HCT116 (cell line): ENCODE results near the gene LCAT. TPM values are rescaled to one million over a fixed set of nuclear protein-coding genes. Genes with fewer than 3 reads are reported as not detected.

Experiments
- ATAC-seq: fragments of 200-7000 bp; cut with Tn5 transposase; 2 replicates; pipeline ENCODE4 v1.9.1; 2020; ENCODE audit warnings: mild to moderate bottlenecking, moderate library complexity
- BruUV-seq: library from RNA; stranded (reverse); fragments of 400-500 nt; replicated peaks from 2 replicates; lab custom pipeline; 2021; lab: Mats Ljungman, UMichigan
- CTCF ChIA-PET: fragments of 300-600 bp; sonication (Branson Sonifier 250); formaldehyde crosslinking; loops from one replicate; lab custom pipeline; 2021; ENCODE audit warnings: antibody characterized with exemption; lab: Charles Lee
- POLR2A ChIA-PET: fragments of 300-600, 350-600 bp; sonication (Branson Sonifier 250); formaldehyde crosslinking; loops from one replicate; lab custom pipeline; 2021; ENCODE audit warnings: antibody characterized with exemption; lab: Charles Lee
- RAD21 ChIA-PET, 2 experiments: fragments of 300-600 bp; sonication (Branson Sonifier 250); formaldehyde crosslinking; loops; one replicate each; lab custom pipeline; 2023; ENCODE audit warnings: low total read pairs in 2 of 2; ENCODE audit not compliant: uncharacterized antibody in 2 of 2, unreplicated experiment in 2 of 2, low non-redundant PET in 1 of 2; lab: Charles Lee
- DNase-seq: peaks from one replicate; pipeline ENCODE4 v3.0.0-alpha.2; 2010; ENCODE audit warnings: low read depth, low spot score
- H2AFZ ChIP-seq: fragments of 200-600 bp; shearing (Covaris generic), sonication (generic); 2 replicates; pipeline ENCODE4 v1.6.1; 2017; ENCODE audit warnings: low read depth, mixed run types, mixed read lengths, antibody characterized with exemption, low read length; ENCODE audit not compliant: poor library complexity, severe bottlenecking
- H3K27ac ChIP-seq: 2 replicates; pipeline ENCODE4 v1.5.1; 2012; ENCODE audit warnings: low read depth, low read length
- H3K27me3 ChIP-seq: fragments of 200-600 bp; sonication (generic); 2 replicates; pipeline ENCODE4 v1.6.1; 2016; ENCODE audit warnings: mixed run types, low read length, mixed read lengths; ENCODE audit not compliant: insufficient read depth
- H3K36me3 ChIP-seq, 2 experiments: fragments of 200-500 bp in 1 of 2; fragments of 200-600 bp in 1 of 2; sonication (Bioruptor generic) in 1 of 2; sonication (generic) in 1 of 2; 2 replicates each; pipeline versions ENCODE4 v1.5.1 to v1.6.1; 2014 to 2016; ENCODE audit warnings: low read length in 2 of 2, inconsistent platforms in 1 of 2, mixed read lengths in 1 of 2, mixed run types in 1 of 2; ENCODE audit not compliant: insufficient read depth in 2 of 2, control insufficient read depth in 1 of 2
- H3K4me1 ChIP-seq, 2 experiments: fragments of 200-600 bp in 1 of 2; sonication (generic) in 1 of 2; 2 replicates each; pipeline versions ENCODE4 v1.5.1 to v1.6.1; 2012 to 2017; ENCODE audit warnings: low read length in 2 of 2, inconsistent platforms in 1 of 2, mild to moderate bottlenecking in 1 of 2, mixed read lengths in 1 of 2, mixed run types in 1 of 2, moderate library complexity in 1 of 2; ENCODE audit not compliant: insufficient read depth in 2 of 2, control insufficient read depth in 1 of 2
- H3K4me2 ChIP-seq: fragments of 200-600 bp; sonication (generic); 2 replicates; pipeline ENCODE4 v1.6.1; 2017; ENCODE audit warnings: mixed run types, low read length, mixed read lengths
- H3K4me3 ChIP-seq, 2 experiments: fragments of 200-600 bp in 1 of 2; sonication (generic) in 1 of 2; replicated peaks in 1 of 2; 2 replicates each; pipeline ENCODE4 v1.5.1; 2011 to 2016; ENCODE audit warnings: low read length in 2 of 2, control low read depth in 1 of 2, low read depth in 1 of 2, mild to moderate bottlenecking in 1 of 2, mixed read lengths in 1 of 2, mixed run types in 1 of 2
- H3K79me2 ChIP-seq: fragments of 200-600 bp; sonication (generic); 2 replicates; pipeline ENCODE4 v1.6.1; 2017; ENCODE audit warnings: mild to moderate bottlenecking, mixed run types, low read length, moderate library complexity, mixed read lengths; ENCODE audit not compliant: insufficient read depth
- H3K9ac ChIP-seq: fragments of 200-600 bp; sonication (generic); 2 replicates; pipeline ENCODE4 v1.6.1; 2016; ENCODE audit warnings: low read length, mixed read lengths
- H3K9me2 ChIP-seq: fragments of 200-600 bp; sonication (generic), shearing (Covaris generic); 2 replicates; pipeline ENCODE4 v1.6.1; 2017; ENCODE audit warnings: mixed run types, mild to moderate bottlenecking, moderate library complexity; ENCODE audit not compliant: insufficient read depth
- H3K9me3 ChIP-seq, 2 experiments: fragments of 200-500 bp in 1 of 2; fragments of 200-600 bp in 1 of 2; sonication (Bioruptor generic) in 1 of 2; sonication (generic) in 1 of 2; 2 replicates each; pipeline ENCODE4 v1.6.1; 2014 to 2017; ENCODE audit warnings: low read length in 2 of 2, mixed read lengths in 2 of 2, inconsistent platforms in 1 of 2, low read depth in 1 of 2, mild to moderate bottlenecking in 1 of 2, mixed run types in 1 of 2, moderate library complexity in 1 of 2; ENCODE audit not compliant: control insufficient read depth in 1 of 2, insufficient read depth in 1 of 2
- H4K20me1 ChIP-seq: fragments of 200-600 bp; sonication (generic), shearing (Covaris generic); 2 replicates; pipeline ENCODE4 v1.6.1; 2017; ENCODE audit warnings: mixed run types, mild to moderate bottlenecking, moderate library complexity; ENCODE audit not compliant: insufficient read depth
- CBX3 ChIP-seq: IDR thresholded peaks from 2 replicates; pipeline ENCODE4 v1.6.1; 2012; ENCODE audit warnings: low read depth
- CEBPB ChIP-seq: IDR thresholded peaks from 2 replicates; pipeline ENCODE4 v1.6.1; 2012; ENCODE audit warnings: low read depth
- EGR1 ChIP-seq: IDR thresholded peaks from 2 replicates; pipeline ENCODE4 v1.6.1; 2012; ENCODE audit warnings: low read depth
- ELF1 ChIP-seq: IDR thresholded peaks from 2 replicates; pipeline ENCODE4 v1.6.1; 2012; ENCODE audit warnings: low read depth, borderline replicate concordance
- EZH2phosphoT487 ChIP-seq: fragments of 200-600 bp; IDR thresholded peaks from 2 replicates; pipeline ENCODE4 v1.6.1; 2018; ENCODE audit warnings: antibody characterized with exemption, borderline replicate concordance
- FOSL1 ChIP-seq: IDR thresholded peaks from 2 replicates; pipeline ENCODE4 v1.6.1; 2012; ENCODE audit warnings: low read depth
- JUND ChIP-seq: IDR thresholded peaks from 2 replicates; pipeline ENCODE4 v1.6.1; 2012
- POLR2AphosphoS5 ChIP-seq: IDR thresholded peaks from 2 replicates; pipeline ENCODE4 v1.6.1; 2011; ENCODE audit warnings: mild to moderate bottlenecking, low read depth, low read length, moderate library complexity
- RAD21 ChIP-seq: IDR thresholded peaks from 2 replicates; pipeline ENCODE4 v1.6.1; 2012; ENCODE audit warnings: low read depth, mild to moderate bottlenecking
- SP1 ChIP-seq: IDR thresholded peaks from 2 replicates; pipeline ENCODE4 v1.6.1; 2012; ENCODE audit warnings: low read depth
- ZFX ChIP-seq: fragments of 450-650 bp; IDR thresholded peaks from 2 replicates; pipeline ENCODE4 v1.6.1; 2017
- ZNF274 ChIP-seq: fragments of 200-500 bp; sonication (Bioruptor generic); IDR thresholded peaks from 2 replicates; pipeline ENCODE4 v1.6.1; 2014; ENCODE audit warnings: mild to moderate bottlenecking, low read depth, low read length, inconsistent platforms
- intact Hi-C: fragments of 100-400 bp; cut with micrococcal nuclease; formaldehyde crosslinking; loops from 2 replicates; pipeline ENCODE4 v1.10.0; 2022
- total RNA-seq: library from RNA; stranded (reverse); gene quantifications from one replicate; pipeline ENCODE4 v1.2.1, GENCODE V29; 2021; ENCODE audit not compliant: unreplicated experiment
- TF ChIP-seq, protein P1 (sequence below), 3 experiments: fragments of 200-600 bp in 1 of 3; sonication (generic) in 1 of 3; IDR thresholded peaks in 2 of 3; conservative IDR thresholded peaks in 1 of 3; 2 replicates each; pipeline ENCODE4 v1.5.1; 2012 to 2017; ENCODE audit warnings: low read depth in 2 of 3, low read length in 2 of 3, antibody characterized with exemption in 1 of 3, borderline replicate concordance in 1 of 3, control low read depth in 1 of 3, mild to moderate bottlenecking in 1 of 3, mixed read lengths in 1 of 3, mixed run types in 1 of 3, moderate library complexity in 1 of 3; ENCODE audit not compliant: insufficient read depth in 1 of 3
- TF ChIP-seq, protein P2 (sequence below): IDR thresholded peaks from 2 replicates; pipeline ENCODE4 v1.6.1; 2012
- TF ChIP-seq, protein P3 (sequence below): IDR thresholded peaks from 2 replicates; pipeline ENCODE4 v1.6.1; 2012; ENCODE audit warnings: low read depth

Gene LCAT
- total RNA-seq, 1 experiment from 2014 or later: 17.6 TPM

GRCh38 chr16:67993207-67994039, 49.5 kb upstream of the LCAT start (continued):
- TF ChIP-seq, protein P1, sequence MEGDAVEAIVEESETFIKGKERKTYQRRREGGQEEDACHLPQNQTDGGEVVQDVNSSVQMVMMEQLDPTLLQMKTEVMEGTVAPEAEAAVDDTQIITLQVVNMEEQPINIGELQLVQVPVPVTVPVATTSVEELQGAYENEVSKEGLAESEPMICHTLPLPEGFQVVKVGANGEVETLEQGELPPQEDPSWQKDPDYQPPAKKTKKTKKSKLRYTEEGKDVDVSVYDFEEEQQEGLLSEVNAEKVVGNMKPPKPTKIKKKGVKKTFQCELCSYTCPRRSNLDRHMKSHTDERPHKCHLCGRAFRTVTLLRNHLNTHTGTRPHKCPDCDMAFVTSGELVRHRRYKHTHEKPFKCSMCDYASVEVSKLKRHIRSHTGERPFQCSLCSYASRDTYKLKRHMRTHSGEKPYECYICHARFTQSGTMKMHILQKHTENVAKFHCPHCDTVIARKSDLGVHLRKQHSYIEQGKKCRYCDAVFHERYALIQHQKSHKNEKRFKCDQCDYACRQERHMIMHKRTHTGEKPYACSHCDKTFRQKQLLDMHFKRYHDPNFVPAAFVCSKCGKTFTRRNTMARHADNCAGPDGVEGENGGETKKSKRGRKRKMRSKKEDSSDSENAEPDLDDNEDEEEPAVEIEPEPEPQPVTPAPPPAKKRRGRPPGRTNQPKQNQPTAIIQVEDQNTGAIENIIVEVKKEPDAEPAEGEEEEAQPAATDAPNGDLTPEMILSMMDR (IDR thresholded peaks at IDR 0.05 in 2 of 3, conservative IDR thresholded peaks at IDR 0.05 in 1 of 3; ENCODE audit: borderline replicate concordance in 1 of 3, insufficient read depth in 1 of 3, low read depth in 2 of 3, low read length in 2 of 3): peak; percentile 86 to 96 (median 96)
- peak; percentile 43; the same call in 1 of the 2 replicates for TF ChIP-seq EGR1
- no peak for TF ChIP-seq SP1
- TF ChIP-seq ZFX: peak; percentile 39; the same call in 1 of the 2 replicates
- no peak for TF ChIP-seq CBX3

DNA sequence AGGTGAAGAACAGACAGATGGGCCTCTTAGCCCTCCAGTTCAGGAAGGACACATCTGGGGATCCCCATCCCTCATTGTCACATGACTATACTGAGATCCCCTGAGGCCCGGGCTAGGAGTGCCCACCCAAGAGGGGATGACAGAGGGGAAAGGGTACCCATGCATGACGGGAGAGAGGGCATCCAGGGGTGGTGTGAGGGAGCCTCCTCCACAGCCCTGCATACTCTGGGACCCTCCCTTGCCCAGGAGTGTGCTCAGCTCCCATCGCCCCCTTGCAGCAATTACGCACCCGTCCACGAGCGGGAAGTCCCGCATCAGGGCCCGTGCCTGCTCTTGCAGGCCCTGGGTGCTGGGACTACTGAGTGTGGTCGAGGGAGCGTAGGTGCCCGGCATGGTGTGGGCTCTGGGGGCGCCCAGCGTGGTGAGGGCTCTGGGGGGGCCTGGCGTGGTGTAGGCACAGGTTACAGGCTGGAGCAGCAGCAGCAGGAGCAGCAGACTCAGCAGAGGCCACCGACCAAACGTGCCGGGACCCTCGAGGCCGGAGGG, 48.8 kb upstream of the LCAT start:
- Histone ChIP-seq H4K20me1 (no peaks in the 10 kb centered on the region), H3K79me2 (no peaks in the 10 kb centered on the region), H3K4me3 (no peak overlapping the region), H3K36me3 (no peaks in the 10 kb centered on the region), H3K9ac (no peak overlapping the region), H3K4me1 (peaks cover 5 to 20% of the 10 kb centered on the region in 2 experiments; a peak in 3 of 4 replicates), H3K27ac (no peak overlapping the region; the same call in 1 of the 2 replicates), H3K9me3 (no peaks in the 10 kb centered on the region), H2AFZ (no peak overlapping the region), H3K4me2 (peak overlapping the region; percentile 76), H3K9me2 (no peaks in the 10 kb centered on the region), H3K27me3 (no peaks in the 10 kb centered on the region)
- no peak for DNase-seq
- ChIA-PET CTCF (no interaction called here), POLR2A (no interaction called here), RAD21 (no interaction called here)
- intact Hi-C loops: loop anchor here (1.0 kb wide), 3 partner anchors 48 to 237 kb away; no protein-coding TSS in a partner anchor
- peak; percentile 24 for ATAC-seq
- BruUV-seq: no TSS peak
- no peak for TF ChIP-seq ZFX
- TF ChIP-seq, protein P2, sequence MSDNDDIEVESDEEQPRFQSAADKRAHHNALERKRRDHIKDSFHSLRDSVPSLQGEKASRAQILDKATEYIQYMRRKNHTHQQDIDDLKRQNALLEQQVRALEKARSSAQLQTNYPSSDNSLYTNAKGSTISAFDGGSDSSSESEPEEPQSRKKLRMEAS: no peak
- TF ChIP-seq, protein P3, sequence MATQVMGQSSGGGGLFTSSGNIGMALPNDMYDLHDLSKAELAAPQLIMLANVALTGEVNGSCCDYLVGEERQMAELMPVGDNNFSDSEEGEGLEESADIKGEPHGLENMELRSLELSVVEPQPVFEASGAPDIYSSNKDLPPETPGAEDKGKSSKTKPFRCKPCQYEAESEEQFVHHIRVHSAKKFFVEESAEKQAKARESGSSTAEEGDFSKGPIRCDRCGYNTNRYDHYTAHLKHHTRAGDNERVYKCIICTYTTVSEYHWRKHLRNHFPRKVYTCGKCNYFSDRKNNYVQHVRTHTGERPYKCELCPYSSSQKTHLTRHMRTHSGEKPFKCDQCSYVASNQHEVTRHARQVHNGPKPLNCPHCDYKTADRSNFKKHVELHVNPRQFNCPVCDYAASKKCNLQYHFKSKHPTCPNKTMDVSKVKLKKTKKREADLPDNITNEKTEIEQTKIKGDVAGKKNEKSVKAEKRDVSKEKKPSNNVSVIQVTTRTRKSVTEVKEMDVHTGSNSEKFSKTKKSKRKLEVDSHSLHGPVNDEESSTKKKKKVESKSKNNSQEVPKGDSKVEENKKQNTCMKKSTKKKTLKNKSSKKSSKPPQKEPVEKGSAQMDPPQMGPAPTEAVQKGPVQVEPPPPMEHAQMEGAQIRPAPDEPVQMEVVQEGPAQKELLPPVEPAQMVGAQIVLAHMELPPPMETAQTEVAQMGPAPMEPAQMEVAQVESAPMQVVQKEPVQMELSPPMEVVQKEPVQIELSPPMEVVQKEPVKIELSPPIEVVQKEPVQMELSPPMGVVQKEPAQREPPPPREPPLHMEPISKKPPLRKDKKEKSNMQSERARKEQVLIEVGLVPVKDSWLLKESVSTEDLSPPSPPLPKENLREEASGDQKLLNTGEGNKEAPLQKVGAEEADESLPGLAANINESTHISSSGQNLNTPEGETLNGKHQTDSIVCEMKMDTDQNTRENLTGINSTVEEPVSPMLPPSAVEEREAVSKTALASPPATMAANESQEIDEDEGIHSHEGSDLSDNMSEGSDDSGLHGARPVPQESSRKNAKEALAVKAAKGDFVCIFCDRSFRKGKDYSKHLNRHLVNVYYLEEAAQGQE: no peak
- TF ChIP-seq CBX3: no peak
- no peak for TF ChIP-seq EZH2phosphoT487
- no peak for TF ChIP-seq ZNF274
- TF ChIP-seq, protein P1 (IDR thresholded peaks at IDR 0.05 in 2 of 3, conservative IDR thresholded peaks at IDR 0.05 in 1 of 3; ENCODE audit: borderline replicate concordance in 1 of 3, insufficient read depth in 1 of 3, low read depth in 2 of 3, low read length in 2 of 3): no peak
- no peak for TF ChIP-seq FOSL1
- no peak for TF ChIP-seq CEBPB
- no peak for TF ChIP-seq JUND
- no peak for TF ChIP-seq SP1
- no peak for TF ChIP-seq EGR1
- TF ChIP-seq ELF1: no peak
- no peak for TF ChIP-seq RAD21
- TF ChIP-seq POLR2AphosphoS5: no peak
